SH-SY5Y (cell line): ENCODE measurements around the gene GATB.

Experiments used
- GATA2 ChIP-seq: IDR thresholded peaks from 2 replicates; pipeline ENCODE4 v1.6.1; 2011; ENCODE audit warnings: mild to moderate bottlenecking, low read depth, low read length
- GATA3 ChIP-seq: IDR thresholded peaks from 2 replicates; pipeline ENCODE4 v1.6.1; 2011; ENCODE audit warnings: low read depth, mild to moderate bottlenecking, low read length, moderate library complexity

- no peak for TF ChIP-seq GATA2
- TF ChIP-seq GATA3, result no peak
Observed at GRCh38 chr4:151667666-151668065, 93.1 kb downstream of the GATB start.
